Muscle layer of duodenum (tissue), 2 donors: ENCODE measurements around the gene SELENOF.

Experiments
- H3K27ac ChIP-seq: one replicate; pipeline ENCODE4 v1.7.0; 2013; ENCODE audit warnings: mild to moderate bottlenecking, low read length
- H3K27me3 ChIP-seq: one replicate; pipeline ENCODE4 v1.7.0; 2013; ENCODE audit warnings: low read depth, mild to moderate bottlenecking, control low read depth, low read length
- H3K36me3 ChIP-seq, 2 donors: one replicate each; pipeline ENCODE4 v1.7.0; 2013; ENCODE audit warnings: low read length in 2 of 2, control low read depth in 1 of 2, mild to moderate bottlenecking in 1 of 2; ENCODE audit not compliant: insufficient read depth in 2 of 2, control insufficient read depth in 1 of 2
- H3K4me1 ChIP-seq, 2 donors: one replicate each; pipeline ENCODE4 v1.7.0; 2013; ENCODE audit warnings: low read length in 2 of 2, mild to moderate bottlenecking in 2 of 2, control low read depth in 1 of 2, moderate library complexity in 1 of 2; ENCODE audit not compliant: insufficient read depth in 2 of 2, control insufficient read depth in 1 of 2
- H3K4me3 ChIP-seq, 2 donors: one replicate each; pipeline ENCODE4 v1.7.0; 2013; ENCODE audit warnings: low read length in 2 of 2, low read depth in 1 of 2, mild to moderate bottlenecking in 1 of 2
- H3K9me3 ChIP-seq, 2 donors: one replicate each; pipeline ENCODE4 v1.7.0; 2013; ENCODE audit warnings: low read length in 2 of 2, control low read depth in 1 of 2, mild to moderate bottlenecking in 1 of 2; ENCODE audit not compliant: control insufficient read depth in 1 of 2
- donor health status: healthy.

SELENOF gene

GRCh38 chr1:86913896-86914600 lies at the start of gene SELENOF:
Gene SELENOF, minus strand, starts transcription at chr1:86914126. Its CDS starts 15 bp downstream, at chr1:86914111.
- peak within 1 kb of the TSS; percentile 98 for H3K27ac ChIP-seq
- peaks cover 9 to 19% of the 10 kb centered on the region in 2 donors for H3K4me1 ChIP-seq
- no peaks in the 10 kb centered on the region for H3K9me3 ChIP-seq

DNA sequence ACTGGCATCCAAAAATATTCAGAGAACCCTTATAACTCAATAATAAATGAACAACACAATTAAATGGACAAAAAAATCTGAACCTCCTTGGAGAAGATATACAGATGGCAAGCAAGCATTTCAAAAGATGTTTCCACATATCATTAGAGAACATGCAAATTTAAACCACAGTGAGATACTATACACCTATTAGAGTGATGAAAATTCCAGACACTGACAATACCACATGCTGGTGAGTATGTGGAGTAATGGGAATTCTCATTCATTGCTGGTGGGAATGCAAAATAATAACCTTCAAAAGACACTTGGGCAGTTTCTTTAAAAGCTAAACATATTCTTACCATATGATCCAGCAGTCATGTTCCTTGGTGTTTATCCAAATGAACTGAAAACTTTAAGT lies 46.6 kb upstream of the SELENOF start:
- Histone ChIP-seq H3K9me3 (no peaks in the 10 kb centered on the region), H3K4me1 (peaks cover 0 to 10% of the 10 kb centered on the region in 2 donors), H3K4me3 (no peak overlapping the region)

More at GRCh38 chr1:86913896-86914600, at the start of gene SELENOF:
- Histone ChIP-seq H3K4me3 (peak within 1 kb of the TSS; percentile 97 to 99), H3K27me3 (no peaks in the 10 kb centered on the region), H3K36me3 (peaks cover 0 to 7% of the 10 kb centered on the region in 2 donors)

DNA sequence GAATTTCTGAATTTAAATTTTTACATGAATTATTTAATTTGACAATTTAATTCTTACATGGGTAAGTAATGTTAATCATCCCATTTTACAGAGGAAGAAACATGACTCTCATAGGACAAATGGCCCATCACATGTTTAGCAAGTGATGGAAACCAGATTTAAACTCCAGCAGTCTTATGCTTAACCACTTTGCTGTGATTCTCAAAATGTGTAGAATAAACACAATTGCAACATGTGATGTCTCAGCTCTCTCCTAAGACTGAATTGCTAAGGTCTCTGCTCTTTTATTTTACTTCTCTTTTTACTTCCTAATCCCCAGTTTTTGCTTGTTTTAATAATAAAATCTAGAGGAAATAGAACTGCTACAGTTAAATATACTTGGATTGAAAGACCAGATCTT lies 43.3 kb upstream of the SELENOF start:
- Histone ChIP-seq H3K27ac (no peak overlapping the region), H3K4me3 (no peak overlapping the region), H3K9me3 (no peaks in the 10 kb centered on the region), H3K4me1 (peaks cover 0 to 10% of the 10 kb centered on the region in 2 donors), H3K36me3 (no peaks in the 10 kb centered on the region), H3K27me3 (no peaks in the 10 kb centered on the region)

More for the DNA sequence above, 46.6 kb upstream of the SELENOF start:
- H3K36me3 ChIP-seq: no peaks in the 10 kb centered on the region
- H3K27ac ChIP-seq: no peak overlapping the region
- no peaks in the 10 kb centered on the region for H3K27me3 ChIP-seq

DNA sequence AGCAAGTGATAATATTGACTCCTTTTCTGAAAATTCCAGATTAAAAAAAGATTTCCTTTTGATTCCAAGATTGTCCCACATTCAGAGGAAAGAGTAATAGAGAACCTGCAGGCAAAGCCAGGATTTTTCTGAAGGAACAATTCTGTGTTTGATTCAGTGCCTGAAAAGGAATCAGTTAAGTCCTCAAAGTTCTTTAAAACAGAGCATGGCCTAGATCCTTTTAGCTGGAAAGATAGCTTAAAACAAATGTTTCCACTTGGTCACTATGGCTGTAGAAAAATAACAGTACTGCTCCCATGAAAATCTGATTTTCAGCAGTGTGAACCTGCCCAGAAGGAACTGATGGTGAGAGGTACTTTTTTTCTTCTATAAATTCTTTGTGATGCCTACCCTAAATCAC lies 42.3 kb upstream of the SELENOF start:
- Histone ChIP-seq H3K36me3 (no peaks in the 10 kb centered on the region), H3K4me1 (peaks cover 0 to 10% of the 10 kb centered on the region in 2 donors), H3K27ac (no peak overlapping the region), H3K9me3 (no peaks in the 10 kb centered on the region), H3K4me3 (no peak overlapping the region), H3K27me3 (no peaks in the 10 kb centered on the region)

DNA sequence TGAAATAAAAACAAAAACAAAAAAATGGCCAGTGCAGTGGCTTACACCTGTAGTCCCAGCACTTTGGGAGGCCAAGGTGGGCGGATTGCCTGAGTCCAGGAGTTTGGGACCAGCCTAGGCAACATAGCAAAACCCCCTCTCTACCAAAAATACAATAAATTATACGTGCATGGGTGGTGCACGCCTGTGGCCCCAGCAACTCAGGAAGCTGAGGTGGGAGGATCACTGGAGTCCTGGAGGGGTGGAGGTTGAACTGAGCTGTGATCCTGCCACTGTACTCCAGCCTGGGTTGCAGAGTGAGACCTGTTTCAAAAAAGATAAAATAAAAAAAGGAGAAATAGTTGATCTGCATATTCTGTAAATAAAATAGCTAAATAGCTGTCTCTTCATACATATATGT lies 41.8 kb upstream of the SELENOF start:
- no peak overlapping the region for H3K27ac ChIP-seq
- peaks cover 0 to 10% of the 10 kb centered on the region in 2 donors for H3K4me1 ChIP-seq
- H3K27me3 ChIP-seq: no peaks in the 10 kb centered on the region
- no peak overlapping the region for H3K4me3 ChIP-seq
- H3K9me3 ChIP-seq: no peaks in the 10 kb centered on the region
- no peaks in the 10 kb centered on the region for H3K36me3 ChIP-seq

- Histone ChIP-seq H3K4me3 (no peak overlapping the region), H3K4me1 (peaks cover 0 to 12% of the 10 kb centered on the region in 2 donors), H3K9me3 (no peaks in the 10 kb centered on the region), H3K27me3 (no peaks in the 10 kb centered on the region), H3K27ac (no peak overlapping the region), H3K36me3 (no peaks in the 10 kb centered on the region)
Observed at GRCh38 chr1:86953167-86953566, 39.2 kb upstream of the SELENOF start.

DNA sequence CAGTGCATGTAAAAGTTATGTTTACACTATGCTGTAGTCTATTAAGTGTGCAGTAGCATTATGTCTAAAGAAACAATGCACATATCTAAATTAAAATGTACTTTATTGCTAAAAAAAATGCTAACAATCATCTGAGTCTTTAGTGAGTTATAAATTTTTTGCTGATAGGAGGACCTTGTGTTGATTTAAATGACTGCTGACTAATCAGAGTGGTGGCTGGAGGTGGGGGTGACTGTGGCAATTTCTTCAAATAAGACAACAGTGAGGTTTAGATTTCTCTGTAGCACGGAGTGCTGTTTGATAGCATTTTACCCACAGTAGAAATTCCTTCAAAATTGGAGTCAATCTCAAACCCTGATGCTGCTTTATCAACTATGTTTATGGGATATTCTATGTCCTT lies 37.5 kb upstream of the SELENOF start:
- no peaks in the 10 kb centered on the region for H3K27me3 ChIP-seq
- no peaks in the 10 kb centered on the region for H3K9me3 ChIP-seq
- H3K27ac ChIP-seq: no peak overlapping the region
- H3K4me3 ChIP-seq: no peak overlapping the region
- peaks cover 0 to 8% of the 10 kb centered on the region in 2 donors for H3K4me1 ChIP-seq
- H3K36me3 ChIP-seq: no peaks in the 10 kb centered on the region

DNA sequence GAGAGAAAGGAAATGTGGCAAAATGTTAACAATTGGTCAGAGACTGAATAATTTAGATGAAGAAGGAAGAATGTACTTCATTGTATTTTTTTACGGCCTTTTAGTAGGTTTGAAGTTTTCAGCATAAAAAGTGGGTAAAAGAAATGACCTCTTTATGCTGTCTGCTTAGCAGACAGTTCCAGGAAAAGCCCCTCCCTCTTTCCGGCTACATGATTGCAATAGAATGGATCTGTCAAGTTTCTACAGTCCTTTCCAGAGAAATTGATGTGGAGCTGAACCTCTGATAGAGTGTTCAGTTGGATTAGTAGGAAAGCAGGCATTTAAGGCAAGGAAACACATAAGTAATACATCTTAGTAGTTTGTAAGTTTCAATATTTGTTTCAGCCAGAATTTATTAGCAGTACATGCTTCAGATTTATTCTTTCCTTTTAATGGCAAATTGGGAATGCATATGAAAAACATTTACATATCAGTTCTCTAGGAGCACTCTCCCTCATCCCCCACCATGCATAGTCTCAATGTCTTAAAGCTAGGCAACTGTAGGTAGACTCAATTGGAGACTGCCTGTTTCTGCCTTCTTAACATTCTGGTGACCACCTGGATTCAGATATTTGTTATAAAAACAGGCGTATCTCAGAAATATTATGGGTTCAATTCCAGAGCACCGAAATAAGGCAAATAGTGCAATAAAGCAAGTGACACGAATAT lies 36.9 kb upstream of the SELENOF start:
- Histone ChIP-seq H3K27ac (no peak overlapping the region), H3K9me3 (no peaks in the 10 kb centered on the region), H3K36me3 (no peaks in the 10 kb centered on the region), H3K4me1 (peaks cover 0 to 6% of the 10 kb centered on the region in 2 donors), H3K27me3 (no peaks in the 10 kb centered on the region), H3K4me3 (no peak overlapping the region)

DNA sequence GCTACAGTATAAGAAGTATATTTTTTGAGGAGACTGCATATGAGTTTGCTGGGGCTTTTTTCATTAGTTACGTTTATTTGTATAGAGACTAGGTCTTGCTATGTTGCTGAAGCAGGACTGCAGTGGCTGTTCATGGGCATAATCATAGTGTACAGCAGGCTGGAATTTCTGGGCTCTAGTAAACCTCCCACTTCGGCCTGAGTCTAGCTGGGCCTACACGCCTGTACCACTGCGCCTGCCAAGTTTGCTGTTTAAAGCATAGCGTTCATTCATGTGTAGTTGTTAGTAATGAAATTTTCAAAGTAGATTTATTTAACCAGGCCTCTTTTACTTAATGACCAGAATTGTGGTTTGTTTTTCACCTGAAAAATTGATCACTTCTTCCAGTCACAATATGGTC lies 34.3 kb upstream of the SELENOF start:
- H3K4me1 ChIP-seq: peaks cover 0 to 3% of the 10 kb centered on the region in 2 donors
- no peaks in the 10 kb centered on the region for H3K9me3 ChIP-seq
- H3K36me3 ChIP-seq: no peaks in the 10 kb centered on the region
- H3K27ac ChIP-seq: no peak overlapping the region
- H3K27me3 ChIP-seq: no peaks in the 10 kb centered on the region
- H3K4me3 ChIP-seq: no peak overlapping the region

DNA sequence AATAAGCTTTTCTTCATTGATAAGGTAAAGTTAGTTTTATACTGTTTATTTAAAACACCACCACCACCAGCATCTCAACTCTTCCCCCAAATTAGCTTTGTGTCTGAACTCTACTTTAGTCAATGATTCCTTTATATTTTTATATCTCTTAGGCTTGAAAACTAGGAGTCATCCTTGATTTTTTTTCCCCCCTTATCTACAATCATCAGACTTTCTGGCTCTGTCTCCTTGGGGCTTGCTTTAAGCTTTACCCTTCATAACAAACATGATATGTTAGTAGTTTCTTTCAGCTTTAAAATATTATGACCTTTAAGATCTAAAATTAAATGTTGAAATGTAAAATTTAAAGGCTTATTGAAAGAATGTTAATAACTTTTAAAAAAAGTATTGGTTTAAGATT lies 28.8 kb upstream of the SELENOF start:
- Histone ChIP-seq H3K4me1 (no peaks in the 10 kb centered on the region), H3K36me3 (no peaks in the 10 kb centered on the region), H3K9me3 (no peaks in the 10 kb centered on the region), H3K27me3 (no peaks in the 10 kb centered on the region), H3K4me3 (no peak overlapping the region), H3K27ac (no peak overlapping the region)

GRCh38 chr1:86942042-86942441 lies 28.1 kb upstream of the SELENOF start:
- no peaks in the 10 kb centered on the region for H3K36me3 ChIP-seq
- no peaks in the 10 kb centered on the region for H3K27me3 ChIP-seq
- H3K4me1 ChIP-seq: no peaks in the 10 kb centered on the region
- no peak overlapping the region for H3K27ac ChIP-seq
- no peaks in the 10 kb centered on the region for H3K9me3 ChIP-seq
- H3K4me3 ChIP-seq: no peak overlapping the region
